NCI-H226 (cell line): ENCODE data around the gene CYB561.
"Not testable (repeated sequence)": the region's sequence is repeated elsewhere in the genome, so short reads cannot be mapped to it uniquely, and the experiment has no call there.

Experiments
- DNase-seq: peaks from one replicate; pipeline ENCODE4 v3.0.0-alpha.2; 2015

CYB561 gene

GRCh38 chr17:63478814-63479494 is 32.8 kb upstream of the CYB561 start:
- DNase-seq, result peak; percentile 87

- no peak for DNase-seq
Observed at GRCh38 chr17:63477480-63478440, 31.7 kb upstream of the CYB561 start.

GRCh38 chr17:63476854-63477479 is 30.9 kb upstream of the CYB561 start, which contains the start of gene ACE:
Gene ACE (plus strand): TSS chr17:63477061. CDS start chr17:63477095, 34 bp downstream.
- no peak for DNase-seq

GRCh38 chr17:63476459-63476853 is 30.4 kb upstream of the CYB561 start:
- DNase-seq, result no peak

GRCh38 chr17:63475491-63476412 is 29.6 kb upstream of the CYB561 start:
- DNase-seq, result no peak

- no peak for DNase-seq
Observed at GRCh38 chr17:63474586-63475460, 28.7 kb upstream of the CYB561 start.

GRCh38 chr17:63474174-63474573 is 28.1 kb upstream of the CYB561 start:
- peak; percentile 37 for DNase-seq

GRCh38 chr17:63468099-63468498 is 22.0 kb upstream of the CYB561 start:
- DNase-seq, result not testable (repeated sequence)

- no peak for DNase-seq
Observed at GRCh38 chr17:63464691-63465236, 18.7 kb upstream of the CYB561 start.

GRCh38 chr17:63463771-63464170 is 17.7 kb upstream of the CYB561 start:
- DNase-seq, result no peak

- no peak for DNase-seq
Observed at GRCh38 chr17:63460018-63460417, 13.9 kb upstream of the CYB561 start.

GRCh38 chr17:63458478-63458877 is 12.4 kb upstream of the CYB561 start:
- DNase-seq, result no peak

- DNase-seq, result no peak
Observed at GRCh38 chr17:63455417-63455816, 9.3 kb upstream of the CYB561 start.

- DNase-seq, result no peak
Observed at GRCh38 chr17:63454915-63455314, 8.8 kb upstream of the CYB561 start.

- not testable (repeated sequence) for DNase-seq
Observed at GRCh38 chr17:63454357-63454756, 8.3 kb upstream of the CYB561 start.

GRCh38 chr17:63452962-63453551 is 7.0 kb upstream of the CYB561 start:
- no peak for DNase-seq

- DNase-seq, result no peak
Observed at GRCh38 chr17:63452046-63452961, 6.2 kb upstream of the CYB561 start.

GRCh38 chr17:63451150-63451549 is 5.0 kb upstream of the CYB561 start:
- no peak for DNase-seq

GRCh38 chr17:63450551-63450950 is 4.4 kb upstream of the CYB561 start:
- no peak for DNase-seq
